CD4-positive, alpha-beta T cell treated with Interleukin-1 beta for 1 hour (primary cell): ENCODE measurements around the gene ZNF296.

Source experiments
- DNase-seq, 2 donors: peaks; one replicate each; pipeline ENCODE4 v3.0.0-alpha.2; 2020 to 2022

ZNF296 gene

DNA sequence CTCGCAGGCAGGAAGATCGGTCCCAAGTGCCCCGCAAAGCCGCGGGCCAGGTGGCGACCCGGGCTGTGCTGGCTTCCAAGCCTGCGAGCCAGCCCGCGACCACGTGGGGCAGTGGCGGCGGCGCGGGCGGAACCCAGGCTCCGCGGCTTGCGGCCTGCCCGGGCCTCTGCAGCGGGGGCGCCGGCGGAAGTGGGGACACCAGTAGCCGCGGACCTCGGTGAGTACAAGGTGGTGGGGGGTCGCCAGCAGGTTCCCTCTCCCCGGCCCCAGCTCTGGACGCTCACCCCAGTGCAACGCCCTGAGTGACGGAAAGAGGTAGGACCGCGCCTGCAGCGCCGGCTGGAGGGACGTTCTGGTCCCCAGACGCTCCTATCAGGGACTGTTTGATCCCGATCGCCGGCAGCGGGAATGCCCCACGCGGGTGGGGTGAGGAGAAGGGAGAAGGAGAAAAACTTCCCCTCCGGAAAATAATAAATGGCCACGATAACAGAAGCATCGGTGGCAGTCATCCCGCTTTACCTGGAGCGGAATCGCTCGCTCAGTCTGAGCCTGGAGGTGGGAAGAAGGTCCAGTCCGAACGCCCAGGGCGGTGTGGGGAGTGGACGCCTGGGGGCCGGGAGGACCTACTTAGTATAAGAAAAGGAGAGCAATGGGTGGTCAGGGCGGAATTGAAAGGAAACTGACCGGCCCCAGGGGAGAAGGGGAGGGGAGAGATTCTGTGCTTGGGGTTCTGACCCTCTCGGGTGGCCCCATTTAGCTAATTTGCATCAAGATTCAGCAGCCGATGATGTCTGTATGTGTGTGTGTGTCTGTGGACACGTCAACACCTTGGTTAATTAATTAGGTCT, 3.0 kb upstream of the ZNF296 start, which contains the start of gene GEMIN7:
Gene GEMIN7, plus strand, starts transcription at position 198 of the 848 bp plus-strand sequence. CDS start 10,855 bp downstream, outside the sequence.
- peak; percentile 78 to 82 for DNase-seq

DNA sequence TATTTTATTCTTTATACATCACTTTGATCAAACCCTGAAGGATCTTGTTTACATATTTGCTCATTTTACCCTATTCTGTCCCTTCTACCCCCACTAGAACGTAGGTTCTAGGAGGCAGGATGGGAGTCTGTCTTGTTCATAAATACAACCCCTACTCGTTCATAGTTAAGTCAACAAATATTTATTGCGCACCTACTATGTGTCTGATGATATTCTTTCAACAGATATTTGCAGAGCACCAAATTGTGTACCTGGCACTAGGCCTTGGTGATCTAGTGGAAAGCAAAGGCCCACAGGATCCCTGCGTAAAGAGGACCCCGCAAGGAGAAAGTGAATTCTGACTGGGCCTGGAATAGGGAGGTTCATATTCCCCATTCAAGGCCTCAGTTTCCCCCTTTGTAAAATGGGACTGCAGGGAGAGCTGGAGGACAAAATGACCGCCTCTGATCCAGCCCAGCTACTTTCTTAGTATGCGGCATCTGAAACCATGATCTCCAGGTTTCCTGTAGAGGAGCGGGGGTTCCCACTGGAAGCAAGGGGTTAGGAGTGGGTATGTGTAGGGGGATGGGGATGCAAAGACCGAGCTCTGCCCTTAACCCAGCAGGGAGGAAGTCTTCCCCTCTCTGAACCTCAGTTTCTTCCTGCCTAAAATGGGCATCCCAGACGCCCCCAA, 2.2 kb upstream of the ZNF296 start:
- no peak for DNase-seq

DNA sequence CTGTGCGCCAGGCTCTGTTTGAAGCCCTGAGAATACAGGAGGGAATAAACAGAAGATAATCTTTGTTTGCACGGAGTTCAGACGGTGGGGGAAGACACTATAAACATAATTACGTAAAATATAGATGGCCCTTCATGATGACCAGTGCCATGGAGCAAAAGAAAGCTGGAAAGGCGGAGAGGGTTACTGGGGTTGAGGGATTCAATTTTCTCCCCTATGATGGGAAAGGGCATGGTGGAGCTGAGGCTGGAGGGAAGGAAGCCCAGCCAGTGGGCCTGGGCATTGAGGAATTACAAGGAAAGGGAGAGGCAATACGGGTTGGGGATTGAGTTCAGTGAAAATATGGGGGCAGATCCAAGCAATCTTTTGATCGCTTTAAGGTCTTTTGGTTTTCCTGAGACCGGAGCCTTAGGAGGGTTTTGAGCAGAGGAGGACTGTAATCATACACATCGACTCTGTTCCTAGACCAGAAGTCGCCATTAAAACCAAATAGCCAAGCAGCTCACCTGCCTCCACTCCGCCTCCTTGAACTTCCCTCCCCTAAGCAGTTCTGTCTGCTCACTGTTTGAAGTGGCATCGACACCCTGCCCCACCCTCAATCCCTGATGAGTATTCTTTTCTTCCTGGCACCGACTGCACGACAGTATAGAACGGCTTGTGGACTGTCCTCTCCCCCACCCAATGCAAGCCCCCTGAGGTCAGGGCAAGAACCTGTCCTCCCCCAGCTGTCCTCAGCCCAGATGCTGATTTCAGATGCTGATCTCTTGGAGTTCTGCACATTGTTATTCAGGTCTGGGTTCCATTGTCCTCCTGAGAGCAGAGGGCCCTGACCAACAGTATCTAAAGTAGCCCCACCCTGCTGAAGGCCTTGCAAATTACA, 813 bp upstream of the ZNF296 start:
- DNase-seq, result no peak

DNA sequence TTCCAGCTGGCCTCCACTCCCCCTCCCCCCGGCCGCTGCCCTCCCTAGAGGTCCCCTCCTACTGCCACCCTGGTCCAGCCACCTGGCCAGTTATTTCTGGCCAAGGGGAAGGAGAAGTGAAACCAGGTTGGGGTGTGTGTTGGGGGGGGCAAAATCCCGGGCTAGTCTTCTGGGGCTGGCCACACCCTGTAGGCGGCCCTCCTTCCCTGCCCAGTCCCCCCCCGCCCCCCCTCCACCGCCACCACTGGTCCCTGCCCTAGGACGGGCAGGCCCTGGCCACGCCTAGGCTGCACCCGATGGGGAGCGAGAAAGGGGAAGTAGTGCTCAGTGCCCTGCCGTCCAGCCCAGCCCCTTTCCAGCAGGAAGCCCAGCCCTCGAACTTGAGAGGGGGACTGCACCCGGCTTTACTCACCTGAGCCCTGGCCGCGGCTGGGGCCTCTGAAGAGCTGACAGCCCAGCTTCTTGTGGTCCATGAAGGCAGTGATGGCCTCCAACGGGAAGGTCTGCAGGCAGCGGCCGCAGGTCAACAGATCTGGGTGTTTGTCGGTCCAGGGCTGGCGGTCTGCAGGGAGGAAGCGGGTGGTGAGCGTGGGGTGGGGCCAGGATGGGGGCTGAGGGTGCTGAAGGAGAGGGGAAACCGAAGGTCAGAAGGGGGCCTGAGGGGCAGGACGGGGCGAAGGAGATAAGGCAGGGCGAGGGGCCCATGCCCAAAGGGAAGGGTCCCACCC, 813 bp downstream of the ZNF296 start:
- DNase-seq, result peak; percentile 57 to 88

GRCh38 chr19:45074744-45075300, 1.5 kb downstream of the ZNF296 start:
- no peak for DNase-seq

GRCh38 chr19:45071969-45072790, 4.1 kb downstream of the ZNF296 start:
- DNase-seq, result no peak

DNA sequence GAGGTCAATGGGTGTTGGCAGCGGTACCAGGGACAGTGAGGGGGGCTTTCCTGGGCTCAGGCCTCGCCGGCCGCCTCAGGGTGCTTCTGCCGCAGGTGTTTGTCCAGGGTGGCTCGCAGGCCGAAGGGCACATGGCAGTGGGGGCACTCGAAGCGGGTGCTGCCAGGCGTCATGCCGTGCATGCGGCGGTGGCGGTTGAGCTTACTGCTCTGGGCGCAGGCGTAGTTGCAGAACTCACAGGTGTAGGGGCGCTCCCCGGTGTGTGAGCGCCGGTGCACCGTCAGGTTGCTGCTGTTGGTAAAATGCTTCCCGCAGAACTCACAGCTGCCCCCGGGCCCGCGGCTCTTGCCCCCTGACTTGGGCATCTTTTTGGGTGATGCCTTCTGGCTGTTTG, 4.7 kb downstream of the ZNF296 start:
- DNase-seq, result no peak

DNA sequence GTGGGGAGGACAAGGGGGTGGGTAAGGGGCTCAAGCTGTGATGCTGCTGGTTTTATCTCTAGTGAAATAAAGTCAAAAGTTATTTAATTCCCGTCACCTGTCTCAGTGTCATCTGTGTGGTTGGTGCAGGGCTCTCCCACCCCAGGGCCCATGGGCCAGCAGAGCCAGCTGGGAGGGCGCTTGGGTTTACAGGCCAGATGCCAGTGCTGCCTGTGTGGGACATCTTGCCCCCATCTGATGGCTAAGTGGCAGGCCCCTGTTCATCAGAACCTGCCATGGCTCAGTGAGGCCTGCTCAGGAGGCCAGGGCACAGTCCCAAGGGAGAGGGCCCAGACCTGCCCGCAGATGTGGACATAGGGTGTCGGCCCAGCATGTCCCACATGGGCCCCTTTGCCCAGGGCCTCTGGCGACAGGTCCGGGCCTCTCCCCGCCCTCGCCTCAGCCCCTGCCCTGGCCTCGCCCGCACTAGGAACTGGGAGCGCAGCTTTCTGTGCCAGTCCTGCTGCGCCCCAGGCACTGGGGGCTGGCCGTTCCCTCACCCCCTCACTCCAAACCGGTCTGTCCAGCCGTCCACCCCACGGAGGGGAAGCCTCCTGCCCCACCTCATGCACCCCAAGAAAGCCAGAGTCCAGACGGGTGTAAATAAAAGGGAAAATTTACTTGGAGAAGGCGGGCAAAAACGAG, 5.3 kb downstream of the ZNF296 start:
- no peak for DNase-seq

DNA sequence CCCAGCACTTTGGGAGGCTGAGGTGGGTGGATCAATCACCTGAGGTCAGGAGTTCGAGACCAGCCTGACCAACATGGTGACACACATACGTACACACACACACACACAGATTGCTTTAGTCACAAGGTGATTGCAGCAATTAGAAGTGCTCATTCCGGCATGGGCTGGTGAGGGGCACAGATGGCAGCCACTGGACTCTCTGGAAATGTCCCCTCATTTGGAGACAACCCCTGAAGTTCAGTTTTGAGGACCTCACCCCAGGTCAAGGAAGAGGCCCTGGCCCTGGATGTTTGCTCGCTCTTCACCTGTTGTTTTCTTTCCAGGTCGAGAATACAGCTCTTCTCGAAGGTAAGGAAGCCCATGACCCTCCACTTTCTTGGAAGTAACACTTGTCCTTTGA, 6.1 kb downstream of the ZNF296 start:
- no peak for DNase-seq

GRCh38 chr19:45069056-45069455, 7.2 kb downstream of the ZNF296 start:
- no peak for DNase-seq

DNA sequence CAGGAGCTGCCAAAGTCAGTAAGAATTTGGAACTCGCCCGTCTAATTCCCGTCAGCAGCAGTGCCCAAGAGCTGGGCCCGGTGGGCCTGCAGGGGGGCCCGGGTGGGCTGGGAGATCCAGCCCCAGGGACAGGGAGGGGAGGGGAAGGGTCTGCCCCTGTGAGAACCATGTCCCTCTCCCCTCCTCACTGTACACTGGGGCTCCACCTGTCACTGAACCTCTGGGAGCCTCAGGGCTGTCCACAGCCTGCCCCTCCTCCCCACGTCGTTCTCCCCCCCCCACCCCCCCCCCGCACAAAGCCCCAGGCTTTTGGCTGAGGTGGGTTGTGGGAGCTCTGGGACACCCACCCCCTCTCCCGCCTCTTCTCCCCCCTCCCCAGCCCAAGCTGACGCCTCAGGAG, 8.2 kb downstream of the ZNF296 start:
- DNase-seq, result no peak

DNA sequence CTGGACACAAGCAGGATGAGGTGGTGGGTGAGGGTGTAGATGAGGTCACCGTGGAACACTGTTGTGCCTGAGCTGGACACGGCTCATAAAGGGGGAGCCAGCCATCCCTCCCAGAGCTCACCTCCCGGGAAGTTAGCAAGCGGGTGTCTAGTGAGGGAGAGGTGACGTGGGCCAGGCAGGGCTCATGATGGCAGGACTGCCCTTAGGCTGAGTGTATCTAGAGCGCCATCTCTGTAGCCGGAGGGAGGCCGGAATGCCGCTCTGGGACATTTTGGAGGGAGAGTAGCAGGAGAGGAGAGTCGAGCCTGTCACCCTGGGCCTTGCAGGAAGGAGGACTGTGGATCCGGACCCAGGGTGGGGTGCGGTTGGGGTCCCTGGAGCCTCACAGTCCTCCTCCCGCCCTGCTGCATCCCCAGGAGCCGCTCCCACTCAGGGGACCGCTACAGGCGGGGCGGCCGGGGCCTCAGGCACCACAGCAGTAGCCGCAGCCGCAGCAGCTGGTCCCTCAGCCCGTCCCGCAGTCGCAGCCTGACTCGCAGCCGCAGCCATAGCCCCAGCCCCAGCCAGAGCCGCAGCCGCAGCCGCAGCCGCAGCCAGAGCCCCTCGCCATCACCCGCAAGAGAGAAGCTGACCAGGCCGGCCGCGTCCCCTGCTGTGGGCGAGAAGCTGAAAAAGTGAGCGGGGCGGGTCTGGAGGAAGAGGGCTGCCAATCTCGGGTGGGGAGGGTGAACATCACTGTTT, 9.2 kb downstream of the ZNF296 start:
- DNase-seq, result no peak

DNA sequence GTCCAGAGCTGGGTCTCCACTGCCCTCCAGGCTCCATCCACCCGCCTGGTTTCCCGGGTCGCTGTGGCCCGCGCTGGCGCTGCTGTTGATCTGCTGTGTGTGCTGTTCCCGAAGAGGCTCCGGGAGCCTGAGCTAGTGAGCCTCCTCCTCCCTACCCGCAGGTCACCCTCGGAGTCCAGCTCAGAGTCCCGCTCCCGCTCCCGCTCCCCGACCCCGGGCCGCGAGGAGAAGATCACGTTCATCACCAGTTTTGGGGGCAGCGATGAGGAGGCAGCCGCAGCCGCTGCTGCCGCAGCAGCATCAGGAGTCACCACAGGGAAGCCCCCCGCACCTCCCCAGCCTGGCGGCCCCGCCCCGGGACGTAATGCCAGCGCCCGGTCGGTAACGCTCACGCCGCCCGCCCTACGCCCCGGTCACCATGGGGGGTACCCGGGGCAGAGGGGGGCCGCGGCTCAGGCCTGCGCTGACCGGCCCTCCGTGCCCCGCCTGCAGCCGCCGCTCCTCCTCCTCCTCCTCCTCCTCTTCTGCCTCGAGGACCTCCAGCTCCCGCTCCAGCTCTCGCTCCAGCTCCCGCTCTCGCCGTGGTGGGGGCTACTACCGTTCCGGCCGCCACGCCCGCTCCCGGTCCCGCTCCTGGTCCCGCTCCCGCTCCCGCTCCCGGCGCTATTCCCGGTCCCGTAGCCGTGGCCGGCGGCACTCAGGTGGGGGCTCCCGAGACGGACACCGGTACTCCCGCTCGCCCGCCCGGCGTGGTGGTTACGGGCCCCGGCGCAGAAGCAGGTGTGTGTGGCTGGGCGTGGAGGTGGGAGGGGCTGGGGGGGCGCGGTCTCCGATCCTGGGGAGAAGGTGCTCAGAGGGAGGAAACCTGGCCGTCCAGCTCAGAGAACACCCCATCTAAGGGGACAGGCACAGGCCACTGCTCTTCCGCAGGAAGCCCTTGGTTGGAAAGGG, 12.2 kb downstream of the ZNF296 start:
- DNase-seq, result no peak

DNA sequence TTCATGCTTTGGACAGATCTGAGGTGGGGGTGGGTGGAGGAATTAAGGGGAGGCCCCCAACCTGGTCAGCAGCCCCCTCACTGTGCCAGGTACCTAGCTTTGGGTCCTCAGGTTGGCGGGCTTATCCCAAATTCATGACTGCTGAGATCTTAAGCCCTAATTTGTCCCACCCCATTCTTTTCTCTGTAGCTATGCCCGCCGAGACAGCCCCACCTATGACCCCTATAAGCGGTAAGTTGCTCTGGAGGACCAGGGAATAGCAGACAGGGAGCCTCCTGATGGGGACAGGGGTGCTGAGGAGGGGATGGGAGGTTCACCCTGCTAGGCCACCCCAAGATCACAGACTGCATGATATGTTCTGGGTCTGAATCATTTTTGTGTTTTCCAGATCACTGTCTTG, 14.3 kb downstream of the ZNF296 start:
- DNase-seq, result no peak

DNA sequence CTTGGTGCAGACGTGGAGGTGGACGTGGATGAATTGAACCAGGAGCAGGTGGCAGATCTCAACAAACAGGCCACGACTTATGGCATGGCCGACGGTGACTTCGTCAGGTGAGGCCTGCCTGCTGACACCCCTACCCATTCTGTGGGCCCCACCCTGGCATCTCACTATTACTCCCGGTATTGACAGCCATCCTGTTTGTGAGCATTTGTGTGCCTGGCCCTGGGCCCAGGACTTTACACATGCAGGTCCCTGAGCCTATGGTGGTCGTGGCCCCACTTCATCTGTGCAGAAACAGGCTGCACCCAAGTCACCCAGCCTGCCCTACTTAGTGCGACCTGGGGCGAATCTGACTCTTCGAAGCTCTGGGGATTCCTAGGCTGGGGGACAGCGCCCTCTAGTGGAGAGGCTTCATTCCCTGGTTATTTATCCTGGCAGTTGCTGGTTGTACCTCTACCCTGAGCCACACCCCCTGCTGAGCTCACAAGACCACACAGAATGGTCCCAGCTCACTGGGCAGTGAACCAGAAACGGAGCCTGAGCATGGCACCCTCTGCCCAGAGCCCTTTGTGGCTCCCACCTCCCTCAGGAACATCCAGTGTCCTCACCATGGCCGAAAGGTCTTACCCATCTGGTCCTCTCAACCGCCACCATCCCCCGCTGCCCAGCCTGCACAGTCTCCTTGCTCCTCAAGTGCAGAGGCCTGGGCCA, 16.9 kb downstream of the ZNF296 start:
- DNase-seq, result peak; percentile 80 to 87

GRCh38 chr19:45058622-45059159, 17.6 kb downstream of the ZNF296 start:
- no peak for DNase-seq

DNA sequence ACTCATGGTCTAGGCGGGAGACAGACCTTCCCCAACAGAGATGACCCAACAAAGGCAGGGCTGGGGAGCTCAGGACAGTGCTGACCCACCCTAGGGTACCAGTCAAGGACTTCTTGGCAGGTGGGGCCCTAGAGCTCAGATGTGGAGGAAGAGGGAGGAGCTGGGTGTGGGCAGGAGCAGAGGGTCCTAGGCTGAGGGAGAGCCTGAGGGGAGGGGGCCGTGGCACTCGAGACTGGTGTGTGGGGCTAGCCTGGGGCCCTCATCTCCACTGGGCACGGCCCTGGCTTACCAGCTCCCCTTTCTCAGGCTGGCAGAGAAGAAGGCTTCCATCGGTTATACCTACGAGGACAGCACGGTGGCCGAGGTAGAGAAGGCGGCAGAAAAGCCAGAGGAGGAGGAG, 18.8 kb downstream of the ZNF296 start:
- no peak for DNase-seq

DNA sequence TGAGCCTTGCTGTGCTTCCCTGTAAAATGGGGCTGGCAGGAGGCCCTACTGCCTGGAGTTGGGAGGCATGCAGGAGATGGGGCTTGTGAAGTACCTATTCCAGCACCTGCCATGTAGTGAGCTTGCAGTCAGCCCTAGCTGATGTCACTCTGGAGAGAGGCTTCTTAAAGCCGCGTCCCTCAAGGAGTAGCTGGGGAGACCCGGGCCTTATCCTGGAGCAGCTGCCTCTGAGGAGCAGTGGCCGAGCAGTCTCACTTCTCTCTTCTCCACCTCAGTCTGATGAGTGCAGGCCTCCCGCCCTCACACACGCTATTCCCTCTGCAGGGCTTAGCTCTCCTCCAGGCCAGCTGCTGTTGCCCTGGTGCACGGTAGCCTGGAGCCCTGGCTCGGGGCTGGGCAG, 19.4 kb downstream of the ZNF296 start:
- DNase-seq, result no peak
